GM18867 (cell line): ENCODE data around the gene MAPK1IP1L.
A peak's percentile ranks its signal among the peaks of the same experiment; 100 is the strongest.

Source experiments
- ATAC-seq: cut with Tn5 transposase; IDR thresholded peaks from one replicate; pipeline ENCODE4 v1.9.1; 2021; ENCODE audit warnings: mild to moderate bottlenecking, moderate library complexity; ENCODE audit not compliant: unreplicated experiment

MAPK1IP1L gene

DNA sequence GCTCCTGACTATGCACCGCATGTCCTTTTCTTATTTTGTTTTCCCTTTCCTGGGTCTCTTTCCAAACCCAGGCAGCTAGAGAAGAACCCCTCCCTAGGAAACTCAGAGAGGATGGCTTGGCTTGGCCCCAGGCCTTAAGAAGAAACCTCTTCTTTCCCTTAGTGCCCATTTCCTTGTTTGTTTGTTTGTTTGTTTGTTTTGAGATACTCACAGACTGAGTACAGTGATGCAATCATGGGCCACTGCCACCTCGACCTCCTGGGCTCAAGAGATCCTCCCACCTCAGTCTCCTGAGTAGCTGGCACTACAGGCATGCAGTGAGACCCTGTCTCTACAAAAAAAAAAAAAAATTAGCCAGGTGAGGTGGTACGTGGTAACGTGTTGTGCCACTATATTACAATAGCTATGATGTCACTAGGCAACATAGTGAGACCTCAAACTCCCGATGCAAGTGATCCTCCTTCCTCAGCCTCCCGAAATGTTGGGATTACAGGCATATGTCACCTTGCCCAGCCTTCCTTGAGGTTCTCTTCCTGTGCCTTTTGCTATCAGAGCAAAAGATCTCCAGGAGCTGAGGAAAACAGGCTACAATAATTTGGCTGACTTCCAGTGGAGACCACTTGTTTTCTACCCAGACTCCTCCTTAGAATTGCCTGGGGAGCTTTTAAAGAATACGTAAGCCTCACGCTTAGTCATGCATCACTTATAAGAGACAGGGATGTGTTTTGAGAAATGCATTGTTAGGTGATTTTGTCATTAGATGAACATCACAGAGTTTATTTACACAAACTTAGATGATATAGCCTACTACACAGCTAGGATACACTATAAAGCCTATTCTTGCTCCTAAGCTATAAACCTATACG lies 43.1 kb downstream of the MAPK1IP1L start:
- no peak for ATAC-seq

DNA sequence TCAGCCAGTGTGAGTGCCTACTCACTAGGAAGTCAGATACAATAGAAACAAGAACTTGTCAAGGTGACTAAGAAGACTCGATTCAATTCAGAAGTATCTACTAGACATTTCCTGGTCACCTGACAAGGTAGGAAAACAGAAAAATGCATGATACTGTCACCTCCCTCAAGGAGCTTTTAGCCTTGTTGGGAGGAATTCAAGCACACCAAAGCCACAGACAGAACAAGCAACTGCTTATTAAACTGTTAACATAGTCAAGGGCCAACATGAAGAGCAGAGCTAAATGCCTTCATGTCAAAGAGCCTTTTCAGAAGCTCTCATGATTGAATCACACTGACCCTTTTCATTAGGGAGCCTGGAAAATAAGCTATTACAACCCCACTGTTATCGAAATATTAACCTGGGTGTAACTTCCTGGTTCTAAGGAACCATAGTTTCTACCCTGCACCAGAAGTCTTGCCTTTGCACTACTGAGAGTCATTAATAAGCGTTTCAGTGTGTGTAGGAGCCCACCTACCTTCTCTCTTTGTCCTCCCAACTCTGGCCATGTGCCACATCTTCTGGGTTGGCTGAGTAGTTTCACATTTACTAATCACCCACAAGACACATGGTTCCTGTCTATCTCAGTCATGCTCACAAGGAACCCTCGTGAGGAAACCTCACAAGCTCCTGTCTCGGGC lies 46.6 kb downstream of the MAPK1IP1L start:
- peak; percentile 72 for ATAC-seq

DNA sequence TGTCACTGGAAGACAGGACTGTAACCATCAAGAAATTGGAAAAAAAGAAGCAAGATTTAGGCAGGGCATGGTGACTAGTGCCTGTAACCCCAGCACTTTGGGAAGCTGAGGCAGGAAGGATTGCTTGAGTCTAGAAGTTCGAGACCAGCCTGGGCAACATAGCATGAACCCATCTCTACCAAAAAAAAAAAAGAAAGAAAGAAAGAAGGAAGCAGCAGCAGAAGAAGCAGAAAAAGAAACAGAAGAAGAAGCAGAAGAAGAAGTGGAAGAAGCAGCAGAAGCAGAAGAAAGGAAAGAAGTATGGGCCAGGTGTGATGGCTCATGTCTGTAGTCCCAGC lies 47.1 kb downstream of the MAPK1IP1L start:
- ATAC-seq: no peak

DNA sequence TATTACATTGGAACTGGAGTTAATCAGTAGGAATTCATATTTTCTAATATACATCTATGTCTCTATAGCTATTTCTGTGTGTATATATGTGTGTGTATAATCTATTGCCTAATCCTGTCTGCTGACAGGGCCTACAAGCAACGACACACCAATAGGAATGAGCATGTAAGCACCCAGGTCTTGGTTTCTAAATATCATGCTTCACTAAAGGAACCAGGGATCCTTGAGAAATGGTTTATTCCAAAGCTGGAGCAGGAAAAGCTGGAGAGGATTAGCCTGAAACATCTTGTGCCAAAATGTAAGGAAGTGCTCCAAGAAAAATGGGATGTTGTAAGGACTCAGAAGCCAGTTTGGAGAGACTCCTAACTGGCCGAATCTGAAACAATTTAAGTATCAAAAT lies 48.3 kb downstream of the MAPK1IP1L start:
- ATAC-seq: no peak

DNA sequence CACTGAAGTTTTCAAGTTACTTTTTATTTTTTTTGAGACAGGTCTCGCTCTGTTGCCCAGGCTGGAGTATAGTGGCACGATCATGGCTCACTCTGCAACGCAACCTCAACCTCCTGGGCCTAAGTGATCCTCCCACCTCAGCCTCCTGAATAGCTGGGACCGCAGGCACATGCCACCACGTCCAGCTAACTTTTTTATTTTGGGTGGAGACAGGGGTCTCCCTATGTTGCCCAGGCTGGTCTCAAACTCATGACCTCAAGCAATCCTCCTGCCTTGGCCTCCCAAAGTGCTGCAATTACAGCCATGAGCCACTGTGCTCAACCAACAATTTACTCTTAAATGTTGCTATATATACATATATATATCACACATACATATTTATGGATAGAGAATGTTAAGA lies 50.3 kb downstream of the MAPK1IP1L start:
- ATAC-seq: no peak

DNA sequence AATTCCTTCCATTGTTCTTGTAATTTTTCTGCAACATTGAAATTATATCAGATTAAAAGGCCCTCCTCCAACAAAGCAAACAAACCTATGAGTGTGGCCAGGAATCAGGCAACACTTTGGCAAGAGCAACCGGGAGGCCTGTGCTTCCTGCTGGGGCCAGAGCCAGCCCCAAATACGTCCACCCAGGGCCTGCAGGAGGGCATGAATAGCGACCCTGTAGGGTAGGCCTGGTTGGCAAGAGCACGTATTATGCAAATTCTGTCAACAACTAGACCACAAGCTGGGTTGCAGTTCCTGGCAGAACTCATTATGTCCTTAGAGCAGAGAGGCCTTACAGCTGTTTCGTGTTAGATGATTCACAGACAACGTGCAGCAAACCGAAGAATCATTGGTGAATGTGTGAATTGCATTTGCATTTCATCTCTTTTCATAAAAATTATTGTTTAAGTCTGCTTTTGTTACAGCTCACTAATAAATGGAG lies 50.7 kb downstream of the MAPK1IP1L start:
- ATAC-seq: peak; percentile 76

DNA sequence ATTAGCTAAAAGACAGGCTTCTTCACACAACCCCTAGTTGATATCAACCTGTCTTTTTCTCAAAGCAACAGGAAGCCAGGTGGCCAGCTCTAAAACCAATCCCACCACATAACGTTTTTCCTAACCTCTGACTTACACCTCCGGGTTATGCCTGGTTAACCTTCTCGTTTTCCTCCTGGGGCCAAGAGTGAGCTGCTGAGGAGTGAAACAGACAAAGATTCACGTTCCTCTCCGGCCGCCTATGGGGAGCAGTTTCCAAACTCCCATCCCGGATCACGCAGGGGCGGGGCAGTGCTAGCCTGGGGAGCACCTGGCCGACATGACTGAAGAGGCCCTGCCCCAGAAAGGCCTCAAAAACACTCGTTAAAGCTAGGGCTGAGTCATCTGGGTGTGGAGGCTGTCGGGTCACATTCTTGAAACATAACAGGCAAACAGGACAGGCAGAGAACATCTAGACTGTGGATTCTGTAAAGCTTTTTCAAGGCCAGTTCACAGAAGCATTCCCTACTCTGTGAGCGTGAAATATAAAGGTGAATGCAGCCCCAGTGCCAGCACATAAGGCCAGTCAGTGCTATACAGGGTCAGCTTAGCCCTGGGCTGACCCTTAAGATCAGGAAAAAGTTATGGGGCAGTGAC lies 51.7 kb downstream of the MAPK1IP1L start:
- peak; percentile 29 for ATAC-seq

DNA sequence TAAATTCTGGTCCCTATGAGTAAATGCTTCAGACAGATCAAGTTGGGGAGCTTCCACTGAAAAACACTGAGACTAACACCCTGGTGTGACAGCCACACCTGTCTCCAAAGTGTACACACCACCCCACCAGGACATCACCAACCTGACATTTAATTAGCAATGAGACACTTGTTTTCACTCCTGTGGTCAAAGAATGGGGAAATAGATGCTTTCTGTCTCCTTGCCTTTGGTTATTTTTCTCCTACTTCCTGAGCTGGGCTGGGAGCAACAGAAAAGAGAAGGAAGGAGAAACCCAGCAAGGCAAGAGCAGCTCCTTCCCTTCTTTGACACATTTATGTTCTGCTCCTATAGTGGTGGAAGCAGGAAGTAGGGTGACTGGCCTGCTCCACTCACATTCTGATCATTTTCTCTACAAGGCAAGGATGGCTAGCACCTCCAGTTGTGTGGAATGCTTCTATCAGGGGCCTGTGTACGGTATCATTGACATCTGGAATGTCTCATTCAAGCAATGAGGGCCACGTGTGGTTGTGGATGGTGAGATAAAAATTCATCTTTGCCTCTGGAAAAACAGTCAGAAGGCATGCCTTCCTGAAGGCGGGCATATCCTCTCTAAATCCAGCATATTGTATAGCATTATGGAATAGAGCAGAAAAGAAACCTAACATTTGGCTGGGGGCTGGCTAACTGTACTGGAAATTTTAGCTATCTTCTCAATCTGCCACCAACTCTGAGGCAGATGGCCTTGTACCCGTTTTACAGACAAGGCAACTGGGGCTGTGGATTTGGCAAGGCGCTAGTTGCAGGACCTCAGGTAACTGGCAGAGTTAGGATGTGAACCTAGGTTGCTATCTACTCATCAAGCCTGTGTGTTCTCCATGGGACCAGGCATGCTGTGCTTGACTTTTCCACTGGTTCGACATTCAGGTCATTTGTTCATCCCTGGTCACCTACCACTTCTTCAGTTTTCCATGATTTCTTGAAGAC lies 52.8 kb downstream of the MAPK1IP1L start:
- ATAC-seq: no peak

DNA sequence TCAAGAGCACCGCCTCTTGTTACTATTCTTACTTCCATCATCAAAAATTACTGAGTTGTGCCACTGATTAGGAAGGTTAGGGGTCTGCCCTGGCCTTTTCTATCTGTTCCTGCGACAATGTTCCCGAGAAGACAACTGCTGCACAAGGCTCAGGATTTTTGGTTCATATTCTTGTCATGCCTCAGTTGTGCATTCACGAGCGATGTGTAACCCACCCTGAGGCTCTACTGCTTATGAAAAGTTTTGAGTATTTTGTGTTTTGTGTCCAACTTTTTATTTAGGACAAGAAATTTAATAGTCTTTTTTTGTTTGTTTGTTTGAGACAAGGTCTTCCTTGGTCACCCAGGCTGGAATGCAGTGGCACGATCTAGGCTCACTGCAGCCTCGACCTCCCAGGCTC lies 54.5 kb downstream of the MAPK1IP1L start:
- no peak for ATAC-seq

DNA sequence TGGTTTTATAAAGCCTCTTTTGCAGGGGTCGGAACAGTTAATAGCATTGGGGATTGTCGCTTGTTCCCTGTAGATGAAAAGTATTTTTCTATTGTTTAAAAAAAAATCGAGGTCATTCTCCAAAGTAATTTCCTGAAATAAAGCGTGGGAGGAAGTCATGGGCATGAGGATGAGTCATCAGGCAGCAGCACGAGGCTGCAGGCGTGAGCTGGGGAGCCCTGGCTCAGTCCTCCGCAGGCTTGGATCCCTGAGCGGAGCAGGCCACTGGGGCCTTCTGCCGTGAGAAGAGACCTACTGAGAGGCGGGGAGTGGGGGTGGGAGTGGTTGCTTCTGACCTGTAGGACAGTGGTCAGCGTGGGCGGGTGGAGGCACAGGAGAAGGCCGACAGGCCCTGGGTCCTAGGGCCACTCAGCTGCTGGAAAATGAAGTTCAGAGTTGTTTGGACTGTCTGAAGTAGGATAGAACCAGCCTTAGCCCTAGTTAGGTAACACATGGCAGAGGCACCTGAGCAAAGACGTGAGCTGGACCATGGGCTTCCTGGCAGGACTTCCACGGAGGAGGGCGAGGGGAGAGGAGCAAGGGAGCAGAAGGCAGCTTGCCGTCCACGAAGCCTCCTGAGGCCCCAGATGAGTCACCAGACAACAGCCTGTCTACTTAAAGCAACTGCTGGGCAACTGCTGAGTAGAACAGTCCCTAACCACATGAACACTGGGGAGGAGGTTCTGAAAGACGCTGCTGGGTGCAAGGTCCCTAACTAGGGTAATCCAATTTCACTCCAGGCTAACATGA lies 56.5 kb downstream of the MAPK1IP1L start:
- ATAC-seq: peak; percentile 55

DNA sequence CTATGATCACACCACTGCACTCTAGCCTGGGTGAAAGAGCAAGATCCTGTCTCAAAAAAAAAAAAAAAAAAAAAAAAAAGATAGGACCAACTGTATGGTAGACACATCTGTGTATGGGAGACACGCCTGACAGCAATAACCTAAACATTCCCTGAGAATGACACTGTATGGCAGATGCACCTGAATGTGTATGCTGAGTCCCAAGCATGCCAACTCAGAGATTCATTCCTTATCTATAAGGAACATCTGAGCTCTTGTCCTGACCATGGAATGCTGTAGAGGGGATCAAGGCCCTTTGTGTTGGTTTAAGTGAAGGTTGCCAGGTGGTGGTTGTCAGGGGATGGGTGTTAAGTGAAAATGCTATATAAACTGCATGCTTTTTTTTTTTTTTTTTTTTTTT lies 58.4 kb downstream of the MAPK1IP1L start:
- no peak for ATAC-seq

DNA sequence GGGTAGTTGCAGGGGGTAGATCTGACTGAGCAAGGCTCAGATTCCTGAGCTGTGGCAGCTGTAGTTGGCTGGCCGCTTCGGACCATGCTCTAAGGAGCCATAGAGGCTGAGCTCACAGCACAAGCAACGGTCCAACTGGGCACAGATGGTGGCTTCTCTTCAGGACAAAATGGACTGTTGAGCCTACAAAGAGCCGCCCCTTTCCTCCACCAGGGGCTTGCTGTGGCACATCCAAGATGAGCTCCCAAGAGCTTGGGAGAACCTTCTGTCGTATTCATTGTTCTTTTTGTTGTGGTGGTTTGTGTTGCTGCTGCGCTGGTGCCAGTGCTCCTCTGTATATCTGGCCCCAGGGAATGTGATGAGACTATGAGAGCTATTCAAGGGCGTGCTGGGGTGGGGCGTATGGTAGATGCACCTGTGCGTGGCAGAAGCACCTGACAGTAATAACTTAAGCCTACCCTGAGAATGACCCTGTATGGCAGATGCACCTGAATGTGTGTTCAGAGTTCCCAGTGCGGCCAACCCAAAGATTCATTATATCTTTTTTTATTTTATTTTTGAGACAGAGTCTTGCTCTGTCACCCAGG lies 59.8 kb downstream of the MAPK1IP1L start:
- ATAC-seq: no peak

DNA sequence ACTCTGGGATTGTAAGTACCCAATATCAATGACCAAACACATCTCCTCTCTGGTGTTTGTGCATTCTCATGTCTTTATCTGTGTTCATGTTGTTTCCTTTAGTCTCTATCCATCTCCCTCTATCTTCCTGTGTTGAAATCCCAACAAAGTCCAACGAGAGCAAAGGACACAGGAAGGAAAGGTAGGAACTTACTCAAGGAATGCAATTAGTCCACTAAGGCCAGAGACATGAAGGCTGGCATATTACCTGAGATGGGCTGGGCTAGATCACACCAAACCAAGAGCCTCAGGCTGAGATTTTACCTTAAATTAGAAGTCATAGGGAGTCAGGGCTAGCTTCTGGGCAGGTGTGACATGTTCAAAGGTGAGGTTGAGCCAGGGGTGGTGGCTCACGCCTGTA lies 63.3 kb downstream of the MAPK1IP1L start:
- ATAC-seq: no peak

DNA sequence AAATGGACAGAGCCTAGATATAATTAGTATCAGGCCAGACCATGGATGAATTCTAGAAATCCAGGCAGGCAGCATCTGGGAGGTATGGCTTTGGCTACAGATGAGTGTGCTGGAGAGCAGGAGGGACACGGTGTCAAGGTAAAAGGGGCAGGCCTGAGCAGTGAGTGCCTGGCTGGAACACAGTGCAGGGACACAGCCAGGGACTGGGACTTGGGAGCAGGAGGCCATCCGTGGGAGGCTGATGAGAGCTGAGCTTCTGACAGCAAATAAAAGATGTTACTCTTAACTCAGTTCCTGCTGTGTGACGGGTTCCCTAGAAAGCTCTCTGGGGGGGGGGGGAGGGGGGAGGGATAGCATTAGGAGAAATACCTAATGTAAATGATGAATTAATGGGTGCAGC lies 64.0 kb downstream of the MAPK1IP1L start:
- ATAC-seq: no peak

DNA sequence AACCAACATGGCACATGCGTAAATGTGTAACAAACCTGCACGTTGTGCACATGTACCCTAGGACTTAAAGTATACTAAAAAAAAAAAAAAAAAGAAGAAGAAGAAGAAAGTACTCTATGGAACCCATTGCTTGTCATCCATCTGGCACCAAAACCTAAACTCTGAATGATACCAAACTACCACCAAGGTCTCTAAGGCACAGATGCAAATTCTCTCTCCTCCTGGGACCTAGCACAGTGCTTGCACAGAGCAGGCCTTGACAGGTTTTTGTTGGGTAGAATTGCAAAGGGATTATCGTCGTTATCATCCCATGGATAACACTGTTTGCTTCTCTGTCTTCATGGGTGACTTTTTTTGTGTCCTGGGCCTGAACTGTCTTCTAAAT lies 64.4 kb downstream of the MAPK1IP1L start:
- no peak for ATAC-seq

DNA sequence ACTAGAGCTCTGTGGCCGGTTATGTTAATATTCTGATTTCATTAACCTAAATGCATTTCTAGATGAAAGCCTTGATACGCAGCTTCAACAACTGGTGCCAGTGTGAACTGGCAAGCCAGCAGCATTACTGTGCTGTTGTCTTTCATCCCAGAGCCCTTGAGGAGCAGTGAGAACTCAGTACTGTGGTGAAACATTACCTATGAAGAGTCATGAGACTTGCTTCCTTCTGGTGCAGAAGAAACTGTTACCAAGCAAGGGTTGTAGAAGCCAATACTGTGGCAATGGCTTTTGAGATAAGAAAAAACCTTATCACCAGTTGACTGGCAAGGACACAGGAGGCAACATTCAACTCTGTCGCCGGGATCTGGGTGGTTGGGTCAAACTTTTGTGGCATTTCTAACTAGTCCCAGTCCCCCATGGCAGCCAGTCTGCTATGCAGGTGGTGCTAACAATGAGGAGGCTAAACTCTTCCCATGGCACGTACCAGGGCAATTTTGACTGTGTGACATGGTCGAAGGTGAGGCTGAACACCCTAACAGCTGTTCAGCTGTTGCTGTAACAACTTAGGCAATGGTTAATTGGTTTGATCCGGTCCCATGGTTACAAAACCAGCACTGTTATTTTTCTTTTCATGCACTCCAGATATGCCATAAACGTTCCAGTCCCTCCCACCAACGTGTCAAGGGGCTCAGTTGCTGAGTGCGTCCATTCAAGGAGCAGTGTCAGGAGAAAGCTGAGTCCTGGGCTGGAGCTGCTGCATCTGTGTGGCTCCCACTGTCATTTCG lies 65.0 kb downstream of the MAPK1IP1L start:
- no peak for ATAC-seq

DNA sequence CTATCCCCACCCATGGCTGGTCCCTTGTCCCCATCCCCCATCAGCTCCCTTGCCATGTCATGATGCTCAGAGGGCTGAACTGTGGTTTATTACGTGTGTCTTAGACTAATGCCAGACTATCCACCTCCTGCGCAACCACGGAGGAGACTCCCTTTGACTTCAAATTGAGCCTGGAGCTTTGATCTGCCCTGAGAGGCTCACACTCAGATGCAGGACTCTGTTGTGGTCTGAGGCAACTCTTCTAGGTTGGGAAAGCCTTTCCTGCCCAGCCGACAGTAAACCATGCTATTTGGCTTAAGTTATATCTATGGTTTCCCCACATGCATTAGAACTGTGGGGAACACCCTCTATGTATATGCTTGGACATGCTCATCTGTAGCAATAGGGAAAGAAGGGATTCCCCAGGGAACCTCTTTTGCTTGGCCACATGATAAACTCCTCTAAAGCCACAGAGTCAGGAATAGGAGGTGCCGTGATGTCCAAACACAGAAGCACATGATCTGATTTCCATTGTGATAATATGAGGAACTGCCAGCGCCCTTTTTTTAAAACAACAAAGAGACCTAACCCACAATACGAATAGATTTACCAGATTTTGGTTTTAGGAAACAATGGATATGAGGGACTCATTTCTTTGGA lies 66.5 kb downstream of the MAPK1IP1L start:
- ATAC-seq: no peak

DNA sequence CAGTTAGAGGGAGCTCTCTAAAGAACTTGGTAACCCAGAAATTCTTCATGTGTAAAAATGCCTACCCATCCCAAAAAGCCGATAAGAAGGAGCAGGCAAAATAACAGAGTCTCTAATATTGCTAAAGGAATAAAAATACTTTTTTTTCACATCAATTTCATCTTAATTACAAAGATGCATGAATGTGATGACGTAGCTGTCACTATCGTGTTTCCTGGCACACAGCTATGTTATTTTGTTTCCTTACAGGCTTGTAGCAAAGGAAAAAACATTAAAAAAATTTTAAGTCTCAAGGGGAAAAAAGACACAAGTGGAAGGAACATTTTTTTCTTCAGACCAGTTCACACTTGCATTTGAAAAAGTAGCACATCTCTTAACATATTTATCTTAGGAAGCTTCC lies 67.3 kb downstream of the MAPK1IP1L start:
- no peak for ATAC-seq
